PC-9 (cell line): ENCODE measurements around the gene MYADM. TPM values are rescaled to one million over a fixed set of nuclear protein-coding genes. Genes with fewer than 3 reads are reported as not detected.

Experiments
- Bru-seq: library from RNA; stranded (reverse); fragments of 400-500 nt; gene quantifications from one replicate; lab custom pipeline; 2021; lab: Mats Ljungman, UMichigan
- BruChase-seq, 2 experiments: library from RNA; stranded (reverse); fragments of 400-500 nt; gene quantifications; one replicate each; lab custom pipeline; 2021; lab: Mats Ljungman, UMichigan
- BruUV-seq: library from RNA; stranded (reverse); fragments of 400-500 nt; replicated peaks from 2 replicates; lab custom pipeline; 2021; lab: Mats Ljungman, UMichigan
- CTCF ChIA-PET: fragments of 300-600 bp; sonication (Branson Sonifier 250); formaldehyde crosslinking; loops from one replicate; lab custom pipeline; 2022; ENCODE audit warnings: antibody characterized with exemption; lab: Charles Lee
- POLR2A ChIA-PET: fragments of 300-600 bp; sonication (Branson Sonifier 250); formaldehyde crosslinking; loops from one replicate; lab custom pipeline; 2022; ENCODE audit warnings: antibody characterized with exemption; ENCODE audit not compliant: unreplicated experiment; lab: Charles Lee
- DNase-seq, 2 experiments: peaks; one replicate each; pipeline versions ENCODE4 v3.0.0 to v3.0.0-alpha.2; 2015 to 2022; ENCODE audit warnings: mixed read lengths in 1 of 2
- H2AFZ ChIP-seq: fragments of 200-600 bp; sonication (generic); 2 replicates; pipeline ENCODE4 v1.8.1; 2017; ENCODE audit warnings: antibody characterized with exemption
- H3F3A ChIP-seq: fragments of 200-600 bp; sonication (generic); 2 replicates; pipeline ENCODE4 v1.8.1; 2017; ENCODE audit warnings: antibody characterized with exemption, mild to moderate bottlenecking, low read depth; ENCODE audit not compliant: insufficient read depth
- H3K27ac ChIP-seq: fragments of 200-600 bp; sonication (generic); 2 replicates; pipeline ENCODE4 v1.6.1; 2016; ENCODE audit warnings: mixed run types
- H3K27me3 ChIP-seq: fragments of 200-600 bp; sonication (generic); 2 replicates; pipeline ENCODE4 v1.6.1; 2016; ENCODE audit warnings: low read depth, mixed run types; ENCODE audit not compliant: insufficient read depth
- H3K36me3 ChIP-seq: fragments of 200-600 bp; sonication (generic); 2 replicates; pipeline ENCODE4 v1.6.1; 2016; ENCODE audit warnings: low read depth, mixed run types
- H3K4me1 ChIP-seq: fragments of 200-600 bp; sonication (generic); replicated peaks from 2 replicates; pipeline ENCODE4 v1.6.1; 2016; ENCODE audit warnings: mixed run types; ENCODE audit not compliant: insufficient read depth
- H3K4me2 ChIP-seq: fragments of 200-600 bp; sonication (generic); 2 replicates; pipeline ENCODE4 v1.6.1; 2017; ENCODE audit warnings: mixed run types
- H3K4me3 ChIP-seq: fragments of 200-600 bp; sonication (generic); 2 replicates; pipeline ENCODE4 v1.6.1; 2016; ENCODE audit warnings: mixed run types
- H3K79me2 ChIP-seq: fragments of 200-600 bp; sonication (generic); 2 replicates; pipeline ENCODE4 v1.6.1; 2017; ENCODE audit warnings: low read depth, mixed run types
- H3K9me2 ChIP-seq: fragments of 200-600 bp; sonication (generic); 2 replicates; pipeline ENCODE4 v1.8.1; 2017; ENCODE audit warnings: mild to moderate bottlenecking; ENCODE audit not compliant: insufficient read depth
- H3K9me3 ChIP-seq: fragments of 200-600 bp; sonication (generic); 2 replicates; pipeline ENCODE4 v1.8.1; 2016; ENCODE audit warnings: low read depth; ENCODE audit not compliant: insufficient read depth
- H4K20me1 ChIP-seq: fragments of 200-600 bp; sonication (generic); 2 replicates; pipeline ENCODE4 v1.8.1; 2017; ENCODE audit not compliant: insufficient read depth
- CTCF ChIP-seq: fragments of 200-600 bp; sonication (generic); conservative IDR thresholded peaks from 2 replicates; pipeline ENCODE4 v1.6.1; 2017; ENCODE audit warnings: mixed run types, antibody characterized with exemption, mild to moderate bottlenecking, moderate library complexity
- EZH2 ChIP-seq: fragments of 200-600 bp; sonication (generic); IDR thresholded peaks from 2 replicates; pipeline ENCODE4 v1.8.0; 2017; ENCODE audit warnings: antibody characterized with exemption, low read depth
- intact Hi-C: fragments of 100-400 bp; cut with micrococcal nuclease; formaldehyde crosslinking; loops from one replicate; pipeline ENCODE4 v1.10.0; 2022; ENCODE audit not compliant: unreplicated experiment
- long read RNA-seq: library from polyadenylated mRNA; stranded (forward); transcript quantifications from one replicate; pipeline ENCODE4 v2.0.0, GENCODE V29; 2022
- total RNA-seq: library from RNA; stranded (reverse); gene quantifications from 2 replicates; pipeline ENCODE4 v1.2.3, GENCODE V29; 2021

Gene MYADM
- total RNA-seq: 230 and 238 TPM in 2 replicates
- Bru-seq, nascent RNA: percentile 96 among the genes with signal in this experiment
- percentile 99 among the genes with signal in this experiment for BruChase-seq, experiment 1, labeled RNA remaining after a 2-hour chase
- percentile 100 among the genes with signal in this experiment for BruChase-seq, experiment 2, labeled RNA remaining after a 6-hour chase
- long read RNA-seq, transcript MYADM-204 (3 exons, 3,056 nt): minor isoform, 7 of 108 reads
- long read RNA-seq, transcript MYADM-202 (2 exons, 1,492 nt): major isoform, 8 of 108 reads
- long read RNA-seq, partial matches to known transcripts: 0 of 108 reads
- long read RNA-seq, other reads (novel, unspliced or antisense): 90 of 108 reads

- no TSS peak for BruUV-seq
- Histone ChIP-seq H3K9me2 (no peaks in the 10 kb centered on the region), H3K27me3 (no peaks in the 10 kb centered on the region), H3F3A (peaks cover 46% of the 10 kb centered on the region), H3K4me3 (peak within 1 kb of the TSS; percentile 92), H3K9me3 (no peaks in the 10 kb centered on the region), H2AFZ (peak within 1 kb of the TSS; percentile 70; the same call in 1 of the 2 replicates), H3K79me2 (peaks cover 42% of the 10 kb centered on the region), H3K4me2 (peak within 1 kb of the TSS; percentile 93), H4K20me1 (no peaks in the 10 kb centered on the region), H3K4me1 (peaks cover 28% of the 10 kb centered on the region), H3K36me3 (peaks cover 7% of the 10 kb centered on the region), H3K27ac (peak within 1 kb of the TSS; percentile 99)
- POLR2A ChIA-PET: interaction anchor here (0.5 to 3.5 kb wide), 17 partner anchors 8 to 1471 kb away, joined by 3 to 49 read pairs (median 6); partner anchors contain the start of genes CNOT3, MBOAT7 and PRKCG
- no peak for TF ChIP-seq EZH2
- TF ChIP-seq CTCF: no peak
- DNase-seq: peak; percentile 98 to 100
- intact Hi-C loops: loop anchor here (1.0 to 5.0 kb wide), 6 partner anchors 25 to 595 kb away; partner anchors contain the start of genes CNOT3, LENG1, LENG8 and LENG9
- CTCF ChIA-PET: interaction anchor here (0.6 to 1.5 kb wide), 3 partner anchors 159 to 269 kb away, joined by 3 to 11 read pairs (median 10); no protein-coding TSS in a partner anchor
These were observed at the start of gene MYADM for GRCh38 chr19:53867225-53868090. MYADM (plus strand) TSS chr19:53867883; CDS start chr19:53873530, 5,647 bp downstream.

GRCh38 chr19:53818756-53819155 lies 48.9 kb upstream of the MYADM start:
- Histone ChIP-seq H3F3A (peaks cover 13% of the 10 kb centered on the region; the same call in 1 of the 2 replicates), H3K9me3 (no peaks in the 10 kb centered on the region), H3K4me2 (no peak overlapping the region), H3K4me3 (no peak overlapping the region), H3K79me2 (no peaks in the 10 kb centered on the region), H3K9me2 (no peaks in the 10 kb centered on the region), H3K27ac (no peak overlapping the region), H3K36me3 (no peaks in the 10 kb centered on the region), H3K27me3 (no peaks in the 10 kb centered on the region), H4K20me1 (no peaks in the 10 kb centered on the region), H2AFZ (no peak overlapping the region), H3K4me1 (peaks cover 4% of the 10 kb centered on the region; the same call in 1 of the 2 replicates)
- ChIA-PET POLR2A (no interaction called here), CTCF (no interaction called here)
- no peak for DNase-seq
- BruUV-seq: no TSS peak
- intact Hi-C loops: no loop called here
- TF ChIP-seq EZH2 (no peak), CTCF (no peak)

- no peak overlapping the region for H3K27ac ChIP-seq
- no peak for DNase-seq
- H3K4me2 ChIP-seq: no peak overlapping the region
- intact Hi-C loops: no loop called here
- ChIA-PET POLR2A (no interaction called here), CTCF (no interaction called here)
- no peaks in the 10 kb centered on the region for H3K79me2 ChIP-seq
- H3K27me3 ChIP-seq: no peaks in the 10 kb centered on the region
- H2AFZ ChIP-seq: no peak overlapping the region; the same call in 1 of the 2 replicates
- no TSS peak for BruUV-seq
- TF ChIP-seq CTCF (no peak), EZH2 (no peak)
- no peaks in the 10 kb centered on the region for H3K36me3 ChIP-seq
- H3F3A ChIP-seq: peaks cover 16% of the 10 kb centered on the region
- H3K4me1 ChIP-seq: peaks cover 12% of the 10 kb centered on the region
- no peaks in the 10 kb centered on the region for H4K20me1 ChIP-seq
- no peaks in the 10 kb centered on the region for H3K9me2 ChIP-seq
- H3K9me3 ChIP-seq: no peaks in the 10 kb centered on the region
- H3K4me3 ChIP-seq: no peak overlapping the region
These were observed 47.8 kb upstream of the MYADM start for GRCh38 chr19:53819861-53820260.
